8988T (cell line): ENCODE data around the gene PSD4.

ENCODE experiments used
- DNase-seq: peaks from one replicate; pipeline ENCODE4 v3.0.0; 2011

Gene PSD4

DNA sequence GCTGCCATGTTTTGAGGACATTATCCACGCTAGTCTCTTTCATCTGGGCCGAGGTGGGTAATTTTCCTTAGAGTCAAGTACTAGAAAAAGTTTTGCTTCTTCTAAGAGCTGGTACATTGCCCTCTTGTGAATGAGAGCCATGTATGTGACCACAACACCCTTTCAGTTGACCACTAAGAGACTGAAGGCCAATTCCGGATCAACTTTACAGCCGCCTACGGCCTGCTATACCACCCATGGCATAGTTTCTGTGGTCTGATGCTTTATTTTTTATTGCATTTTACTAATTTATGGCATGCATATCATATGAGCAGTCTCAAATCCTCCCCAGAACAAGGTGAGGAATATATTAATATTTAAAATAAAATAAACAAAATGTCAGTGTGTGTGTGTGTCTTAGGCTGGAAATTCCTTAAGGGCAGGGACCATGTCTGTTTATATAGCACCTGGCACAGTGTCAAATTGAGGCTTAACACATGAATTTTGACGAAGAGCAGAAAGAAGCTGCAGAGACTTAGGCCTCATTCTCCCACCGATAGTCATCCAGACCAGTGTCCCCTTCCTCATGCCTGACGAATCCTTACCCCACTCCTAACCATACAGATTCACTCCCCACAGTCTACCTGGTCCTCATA is 35.4 kb downstream of the PSD4 start:
- DNase-seq: no peak

DNA sequence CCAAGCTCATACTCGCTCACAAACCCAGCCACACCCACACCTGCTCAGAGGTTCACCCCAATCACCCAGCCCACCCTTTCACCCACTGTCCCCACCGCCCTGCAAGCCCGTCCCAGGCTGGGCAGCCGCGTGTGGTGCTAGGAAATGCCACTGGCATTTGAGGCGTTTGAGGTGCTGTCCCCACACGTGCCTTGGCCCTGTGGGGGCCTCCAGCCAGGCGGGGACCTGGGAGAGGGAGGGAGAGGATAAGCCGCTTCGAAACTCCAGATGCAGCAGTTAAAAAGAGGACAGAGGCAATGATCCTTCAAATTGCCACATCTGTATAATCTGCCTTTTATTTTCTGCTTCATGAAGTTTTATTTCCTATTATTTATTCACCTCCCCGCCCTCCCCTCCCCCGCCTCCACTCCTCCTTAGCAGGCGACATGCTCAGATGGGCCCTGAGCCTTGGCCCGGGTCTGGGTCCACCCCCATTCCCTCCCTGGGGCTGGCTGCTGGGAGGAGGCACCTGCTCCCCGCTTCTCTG is 35.9 kb downstream of the PSD4 start:
- DNase-seq: no peak

DNA sequence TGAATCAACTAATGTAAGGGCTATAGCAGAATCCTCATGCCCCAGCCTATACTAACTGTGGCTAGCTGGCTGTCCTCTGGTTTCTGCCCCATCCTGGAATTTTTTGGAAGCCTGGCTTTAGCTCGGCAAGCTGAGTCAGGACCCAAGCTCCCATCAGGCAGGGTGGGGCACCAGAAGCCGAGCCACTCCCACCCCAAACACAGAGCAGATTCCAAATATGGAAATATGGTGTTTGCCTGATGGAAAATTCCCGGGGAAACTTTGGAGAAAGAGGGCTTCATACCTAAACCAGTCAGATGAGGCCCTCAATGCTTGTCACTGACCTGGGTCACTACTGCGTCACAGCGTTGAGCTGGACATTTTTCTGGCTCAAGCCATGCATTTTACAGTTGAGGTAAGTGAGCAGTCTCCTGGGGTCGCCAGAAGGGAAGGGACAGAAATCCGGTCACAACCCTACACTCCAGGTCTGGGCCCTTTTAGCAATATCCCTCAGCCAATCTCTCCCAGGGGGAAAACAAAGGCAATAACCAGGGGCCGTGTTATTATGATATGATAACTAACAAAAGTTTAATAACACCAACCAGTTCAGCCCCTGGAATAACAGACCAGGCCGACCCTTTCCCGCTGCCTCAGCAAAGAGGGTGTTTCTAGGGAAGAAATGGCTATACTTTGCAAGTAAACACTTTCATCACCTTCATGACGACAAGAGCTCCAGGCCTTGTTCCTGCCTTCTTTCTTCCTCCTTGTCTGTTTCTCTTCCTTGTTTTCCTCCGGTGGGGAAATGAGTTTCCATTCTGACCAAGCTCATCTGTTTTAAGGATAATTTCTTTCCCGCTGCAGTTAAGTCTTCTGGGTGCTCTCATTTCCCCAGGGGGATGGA is 37.7 kb downstream of the PSD4 start:
- peak; percentile 62 for DNase-seq

DNA sequence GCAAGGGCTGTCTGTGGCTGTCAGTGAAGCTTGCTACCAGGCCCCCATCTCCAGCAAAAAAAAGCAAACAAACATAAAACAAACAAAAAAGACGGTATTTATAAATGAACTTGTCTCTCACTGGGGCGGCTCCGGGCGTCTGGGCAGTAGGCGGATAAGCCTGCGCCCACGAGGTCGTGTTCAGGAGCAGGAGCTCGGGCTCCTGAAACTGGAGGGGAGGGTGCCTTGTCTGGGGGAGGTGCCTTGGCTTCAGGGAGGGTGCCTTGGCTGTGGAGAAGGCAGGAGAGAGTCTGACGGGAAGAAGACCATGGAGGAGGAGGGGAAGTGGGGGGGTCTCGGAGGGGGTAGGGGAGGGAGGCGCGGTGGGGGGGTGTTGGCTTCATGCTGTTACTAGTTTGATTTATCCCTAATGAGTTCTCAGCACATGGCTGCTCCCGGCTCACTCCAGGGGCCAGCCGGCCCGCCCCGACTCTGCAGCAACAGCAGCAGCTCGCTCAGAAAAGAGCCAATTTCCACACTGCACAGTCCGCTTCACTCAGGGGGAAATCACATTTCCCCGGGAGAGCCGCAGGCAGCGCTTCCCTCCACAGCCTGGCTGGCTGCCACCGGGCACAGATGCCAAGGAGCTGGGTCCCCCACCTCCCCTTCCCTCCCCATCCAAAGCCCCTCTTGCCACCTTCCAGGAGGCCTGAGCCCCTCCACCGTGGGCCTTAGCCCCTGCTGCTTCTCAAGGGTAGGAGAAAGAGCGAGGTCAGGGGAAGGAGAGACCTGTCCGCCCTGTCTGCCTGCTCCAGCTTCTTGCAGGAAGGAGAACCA is 38.7 kb downstream of the PSD4 start:
- no peak for DNase-seq

DNA sequence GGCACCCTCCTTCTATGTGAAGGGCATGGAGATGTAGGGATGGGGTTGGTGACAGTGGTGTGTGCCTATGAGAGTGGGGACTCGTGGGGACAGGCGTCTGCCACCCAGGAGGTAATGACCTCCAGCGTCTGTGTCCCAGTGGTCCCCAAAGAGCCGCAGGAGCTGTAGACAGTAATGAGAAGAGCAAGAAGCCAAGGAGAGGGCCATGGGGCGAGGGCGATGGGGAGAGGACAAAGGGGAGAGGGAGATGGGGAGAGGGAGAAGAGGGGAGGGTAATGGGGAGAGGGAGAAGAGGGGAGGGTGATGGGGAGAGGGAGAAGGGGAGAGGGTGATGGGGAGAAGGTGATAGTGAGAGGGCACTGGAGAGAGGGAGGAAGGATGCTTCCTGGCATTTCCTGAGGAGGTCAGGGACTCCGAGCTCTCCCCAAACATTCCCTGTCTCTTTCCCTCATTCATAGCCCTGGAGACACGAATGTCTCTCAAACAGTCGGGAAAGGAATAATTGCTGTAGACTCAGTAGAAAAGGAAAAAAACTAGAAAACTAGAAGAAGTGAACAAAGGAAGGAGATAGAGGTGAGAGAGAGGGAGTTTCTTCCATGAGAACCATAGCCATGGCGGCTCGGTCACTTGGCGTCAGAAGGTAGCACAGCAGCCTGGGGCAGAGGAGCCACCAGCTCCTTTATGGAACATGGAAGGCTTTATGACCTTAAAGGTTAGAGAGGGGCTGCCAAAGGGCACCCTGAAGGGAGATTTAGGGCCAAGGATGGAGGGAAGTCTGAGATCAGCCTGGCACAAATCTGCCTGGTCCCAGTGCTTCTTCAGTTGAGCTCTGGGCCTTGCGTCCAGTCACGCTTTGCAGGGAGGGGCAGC is 39.5 kb downstream of the PSD4 start:
- DNase-seq: no peak

DNA sequence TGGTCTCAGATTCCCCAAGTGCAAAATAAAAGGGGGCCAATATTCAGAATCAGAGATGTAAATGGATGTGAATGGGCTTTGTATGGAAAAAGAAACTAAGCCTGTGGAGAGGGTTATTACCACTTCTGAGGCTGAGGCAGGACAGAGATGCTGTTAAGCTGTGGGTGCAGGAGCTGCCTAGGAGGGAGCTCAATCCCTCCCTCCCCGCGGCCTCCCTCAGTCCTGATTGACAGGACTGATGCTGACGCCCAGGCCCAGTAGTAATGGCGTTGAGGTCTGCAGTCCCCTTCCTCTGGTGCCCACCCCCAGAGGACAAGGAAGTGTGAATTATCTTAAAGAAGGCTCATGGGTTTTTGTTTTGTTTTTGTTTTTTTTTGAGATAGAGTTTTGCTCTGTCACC is 40.4 kb downstream of the PSD4 start:
- no peak for DNase-seq

DNA sequence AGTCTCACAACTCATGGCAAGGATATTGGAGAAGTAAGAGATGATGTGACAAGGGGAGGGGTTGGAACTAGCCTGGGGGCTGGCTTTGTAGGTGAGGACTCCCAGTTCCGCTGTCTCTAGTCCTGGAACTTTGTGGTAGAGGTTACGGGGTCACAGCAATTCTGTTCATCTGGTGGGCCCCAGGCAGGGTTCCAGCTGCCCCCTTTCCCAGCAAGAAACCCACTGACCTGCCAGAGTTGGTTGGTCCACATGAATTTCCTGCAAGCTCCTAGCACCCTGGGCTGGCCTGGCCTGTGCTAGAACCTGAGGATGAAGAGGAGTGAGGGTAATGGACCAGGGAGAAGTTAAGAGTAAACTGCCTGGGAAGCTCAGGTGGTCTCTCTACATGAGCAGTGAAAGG is 41.3 kb downstream of the PSD4 start:
- DNase-seq: no peak

DNA sequence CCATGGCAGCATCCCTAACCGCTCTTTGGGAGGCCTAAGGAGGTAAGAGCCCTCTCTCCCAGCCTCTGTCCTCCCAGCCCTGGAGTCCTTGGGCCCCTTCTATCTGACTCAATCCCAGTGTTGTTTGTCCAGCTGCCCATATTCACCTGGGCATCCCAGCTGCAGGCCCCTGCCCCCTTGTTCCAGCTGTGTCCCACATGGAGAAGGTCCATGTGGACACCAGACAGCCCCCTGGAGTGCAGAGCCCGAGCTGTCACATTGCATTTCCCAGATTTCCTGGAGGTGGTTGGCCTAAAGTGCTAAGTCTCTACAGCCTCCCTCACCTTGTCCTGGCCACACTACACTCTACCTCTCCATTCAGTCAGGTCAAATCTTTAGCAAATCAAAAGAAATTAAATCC is 42.5 kb downstream of the PSD4 start:
- no peak for DNase-seq

DNA sequence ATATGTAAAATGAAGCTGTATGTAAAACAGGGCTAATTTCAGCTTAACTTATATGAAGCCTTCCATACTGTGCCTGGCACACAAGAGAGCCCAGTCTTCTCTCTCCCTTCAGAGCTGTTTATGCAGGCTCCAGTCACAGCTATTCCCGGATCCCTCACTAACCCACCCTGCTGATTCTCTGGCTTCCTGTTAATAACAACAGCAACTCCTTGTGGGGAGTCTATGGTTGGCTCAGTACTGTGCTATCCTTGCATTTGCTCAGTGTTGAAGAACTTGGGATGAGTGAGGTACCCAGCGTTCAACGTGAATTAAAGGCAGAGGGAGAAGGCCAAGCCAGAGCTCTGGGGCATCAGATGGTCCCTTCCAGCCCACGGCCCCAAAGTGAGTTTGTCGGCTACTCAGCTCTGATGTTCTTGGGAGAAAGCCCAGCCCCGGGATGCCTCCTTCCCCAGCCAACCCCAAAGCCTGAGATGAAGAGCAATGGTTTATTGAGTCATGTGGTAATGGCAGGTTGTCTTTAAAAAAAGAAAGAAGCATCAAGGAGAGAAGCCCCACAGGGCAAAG is 43.2 kb downstream of the PSD4 start:
- DNase-seq: no peak

DNA sequence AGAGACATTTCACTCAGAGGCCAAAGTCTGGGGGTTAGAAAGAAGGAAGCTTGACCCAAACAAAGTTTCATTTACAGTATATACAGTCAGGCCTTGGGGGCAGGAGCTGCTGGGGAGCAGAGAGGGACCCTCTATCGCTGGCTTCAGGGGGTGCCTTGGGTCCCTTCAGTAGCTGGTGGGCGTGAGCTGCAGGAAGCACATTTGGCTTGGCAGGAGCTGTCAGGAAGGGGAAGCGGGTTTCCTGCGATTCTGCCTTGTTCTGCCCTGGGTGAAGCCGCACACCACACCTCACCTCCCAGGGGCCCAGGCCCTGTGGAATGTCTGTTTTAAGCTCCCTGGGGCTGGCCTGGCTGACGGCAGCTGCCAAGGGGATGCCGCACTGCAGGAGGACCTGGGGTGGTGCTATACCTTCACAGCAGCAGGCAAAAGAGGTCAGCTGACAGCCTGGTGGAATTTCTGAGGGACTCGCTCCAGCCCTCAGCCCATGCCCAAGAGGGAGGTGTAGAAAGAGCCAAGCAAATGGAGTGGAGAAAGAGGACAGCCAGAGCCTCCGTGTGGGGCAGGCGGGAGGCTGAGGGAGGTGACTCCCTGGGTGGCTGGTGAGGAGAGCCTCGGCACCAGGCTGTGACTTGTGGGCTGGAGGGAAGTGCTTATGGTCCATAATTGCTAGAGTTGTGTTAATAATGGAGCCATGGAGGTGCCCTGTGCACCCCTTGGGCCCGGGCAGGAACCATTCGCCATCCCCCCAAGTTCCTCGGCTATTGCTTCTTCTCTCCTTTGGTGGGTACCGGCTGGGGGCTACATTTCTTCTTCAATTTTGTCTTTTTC is 43.9 kb downstream of the PSD4 start:
- no peak for DNase-seq

DNA sequence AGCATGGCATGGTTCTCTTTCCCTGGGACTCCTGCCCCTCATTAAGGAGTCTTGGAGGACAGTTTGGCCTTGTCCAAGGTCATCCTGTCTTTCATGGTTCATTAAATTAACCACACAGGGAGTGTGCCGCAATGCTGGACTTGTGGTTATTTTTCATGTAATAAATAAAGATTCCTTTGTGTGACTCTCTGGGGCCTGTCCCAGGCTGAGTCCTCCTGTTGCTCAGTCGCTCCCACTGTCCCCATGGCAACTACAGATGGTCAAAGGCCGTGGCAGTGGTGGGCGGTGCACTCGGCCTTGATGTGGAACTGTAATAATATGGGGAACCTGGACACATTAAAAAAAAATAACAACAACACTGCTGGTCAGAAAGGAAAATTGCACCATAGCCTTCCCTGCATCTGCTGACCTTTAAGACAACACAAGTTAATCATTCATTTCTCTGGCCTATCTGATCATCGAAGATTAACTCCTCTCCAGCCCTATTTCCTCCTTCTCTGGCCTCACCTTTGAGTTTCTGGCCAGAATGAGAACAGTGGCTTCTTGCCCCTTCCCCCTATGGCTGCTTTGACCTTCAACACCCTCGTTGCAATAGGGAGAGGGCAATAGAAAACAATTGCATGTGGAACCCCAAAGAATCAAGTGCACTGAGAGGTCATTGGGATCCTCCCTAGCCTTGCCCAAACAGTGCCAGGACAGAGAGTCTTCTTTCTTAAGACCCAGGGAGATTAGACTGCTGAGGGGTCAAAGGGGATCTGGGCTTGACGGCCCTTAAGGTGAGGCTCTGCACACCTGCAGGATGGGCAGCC is 44.7 kb downstream of the PSD4 start:
- no peak for DNase-seq

DNA sequence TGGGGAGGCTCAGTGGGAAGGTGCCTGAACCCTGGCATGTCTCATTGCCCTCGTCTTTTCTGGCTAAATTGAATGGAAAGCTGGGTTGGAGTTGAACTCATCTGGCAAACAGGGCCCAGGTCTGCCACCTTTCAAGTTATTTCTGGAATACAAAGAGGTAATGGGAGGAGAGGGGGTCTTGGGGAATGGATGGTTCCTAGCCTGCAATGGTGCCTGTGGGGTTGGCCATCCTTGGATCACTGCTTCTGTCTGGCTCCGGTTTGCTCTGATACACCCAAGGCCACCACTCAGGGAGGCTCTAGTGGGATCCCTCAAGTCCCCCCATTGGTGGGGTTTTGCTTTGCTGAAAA is 45.3 kb downstream of the PSD4 start:
- DNase-seq: no peak

DNA sequence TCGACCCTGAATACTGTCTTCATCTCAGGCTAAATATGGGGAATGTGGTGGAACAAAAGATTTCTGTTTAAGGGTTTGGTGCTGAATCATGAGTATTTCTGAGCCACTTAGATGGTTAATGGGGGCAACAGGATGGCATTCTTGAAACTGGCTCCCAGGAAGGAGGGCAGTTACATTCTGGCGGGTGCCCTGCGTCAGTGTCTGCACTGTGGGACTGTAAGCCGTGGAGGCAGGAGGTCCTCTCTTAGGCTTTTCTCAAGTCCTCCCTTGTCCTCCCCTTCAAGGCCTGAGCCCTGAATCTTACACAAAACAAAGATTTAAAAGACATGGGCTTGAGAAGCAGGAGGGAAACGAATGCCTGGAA is 45.7 kb downstream of the PSD4 start:
- no peak for DNase-seq

DNA sequence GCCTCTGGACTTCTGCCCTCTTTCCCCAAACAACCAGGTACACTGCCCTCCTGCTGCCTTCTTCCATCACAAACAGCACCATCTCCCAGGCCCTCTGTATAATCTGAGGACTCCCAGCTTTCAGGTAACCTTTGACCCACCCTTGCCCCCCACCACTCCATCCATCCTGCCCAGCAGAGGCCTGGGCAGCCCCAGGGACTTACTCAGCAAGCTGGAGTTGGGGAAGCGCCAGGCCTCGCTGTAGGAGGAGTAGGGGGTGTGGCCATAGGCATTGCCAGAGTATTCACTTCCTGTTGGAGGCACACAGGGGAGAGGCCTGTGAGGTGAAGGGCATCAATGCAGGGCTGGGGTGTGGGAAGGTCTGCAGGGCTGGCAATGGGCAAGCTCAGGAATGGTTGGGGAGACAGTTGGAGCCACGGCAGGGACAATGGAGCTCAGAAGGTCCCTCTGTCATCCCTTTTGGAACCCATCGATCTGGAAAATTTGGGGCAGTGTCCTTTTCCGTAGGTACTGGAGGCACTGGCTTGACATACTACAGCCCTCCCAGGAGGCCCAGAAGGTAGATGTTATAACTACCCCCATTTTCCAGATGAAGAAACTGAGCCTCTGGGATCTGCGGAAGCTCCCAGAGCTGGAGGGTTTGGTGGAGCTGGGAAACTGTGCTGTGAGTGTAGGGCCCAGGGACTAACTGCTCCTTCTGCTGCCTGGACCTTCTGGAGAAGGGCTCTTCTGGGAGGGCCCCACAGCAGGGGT is 46.3 kb downstream of the PSD4 start:
- no peak for DNase-seq

DNA sequence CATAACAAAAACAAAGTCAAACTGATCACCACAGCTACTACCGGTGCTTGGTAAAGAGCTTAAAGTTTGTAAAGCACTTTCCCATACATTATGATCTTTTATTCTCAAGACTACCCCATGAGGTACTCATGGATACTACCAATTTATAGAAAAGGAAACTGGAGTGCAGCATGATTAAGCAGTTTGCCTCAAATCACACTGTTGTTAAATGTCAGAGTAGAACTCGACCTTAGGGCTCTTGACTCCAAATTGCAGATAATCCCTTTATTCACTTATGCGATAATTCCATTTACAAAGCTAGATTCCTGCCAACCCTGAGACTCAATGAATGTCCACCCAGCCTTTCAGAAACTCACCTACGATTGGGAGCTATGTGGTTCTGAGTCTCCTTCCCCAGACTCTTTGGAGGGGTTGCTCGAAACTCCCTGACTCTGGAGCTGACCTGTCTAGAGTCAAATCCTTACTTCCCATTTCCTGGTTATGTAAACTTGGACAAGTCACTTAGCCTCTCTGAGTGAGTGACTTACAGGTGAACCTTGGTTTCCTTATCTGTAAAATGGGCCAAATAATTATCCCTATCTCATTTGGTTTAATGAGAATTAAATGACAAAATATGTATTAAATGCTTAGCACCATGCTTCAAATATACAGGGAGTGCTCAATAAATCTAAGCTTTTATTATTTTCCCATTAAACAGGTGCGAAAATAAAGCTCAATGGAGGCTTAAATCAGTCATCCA is 47.4 kb downstream of the PSD4 start:
- no peak for DNase-seq

DNA sequence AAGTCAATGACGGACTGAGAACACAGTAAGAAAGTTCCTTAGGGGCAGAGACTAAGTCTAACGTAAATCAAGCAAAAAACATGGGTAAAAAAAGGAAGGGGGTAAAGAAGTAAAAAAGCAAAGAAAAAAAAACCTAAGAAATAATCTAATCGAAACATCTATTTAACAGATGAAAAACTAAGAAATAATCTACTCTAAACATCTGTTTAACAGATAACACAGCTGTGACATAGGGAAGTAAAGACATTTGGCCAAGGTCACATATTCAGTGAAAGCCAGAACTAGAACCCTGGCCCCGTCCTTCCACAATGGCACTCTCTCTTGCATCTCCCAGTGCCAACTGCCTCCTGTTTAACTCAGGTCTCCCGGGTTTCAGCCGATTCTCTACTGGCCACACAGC is 48.1 kb downstream of the PSD4 start:
- DNase-seq: no peak

DNA sequence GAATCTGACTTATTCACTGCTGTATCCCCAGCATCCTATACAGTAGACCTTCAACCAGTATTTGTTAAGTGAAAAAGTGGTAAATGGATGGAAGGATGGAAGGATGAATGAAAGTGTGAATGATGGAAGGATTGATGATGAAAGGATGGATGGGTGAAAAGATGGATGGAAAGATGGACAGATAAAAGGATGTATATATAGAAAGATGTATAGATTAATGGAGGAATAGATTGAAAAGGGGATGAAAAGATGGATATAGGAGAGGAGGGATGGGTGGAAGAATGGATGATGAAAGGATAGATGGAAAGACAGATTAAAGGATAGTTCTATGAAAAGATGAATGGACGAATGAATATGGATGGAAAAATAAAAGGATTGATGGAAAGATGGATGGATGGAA is 50.0 kb downstream of the PSD4 start:
- DNase-seq: no peak

DNA sequence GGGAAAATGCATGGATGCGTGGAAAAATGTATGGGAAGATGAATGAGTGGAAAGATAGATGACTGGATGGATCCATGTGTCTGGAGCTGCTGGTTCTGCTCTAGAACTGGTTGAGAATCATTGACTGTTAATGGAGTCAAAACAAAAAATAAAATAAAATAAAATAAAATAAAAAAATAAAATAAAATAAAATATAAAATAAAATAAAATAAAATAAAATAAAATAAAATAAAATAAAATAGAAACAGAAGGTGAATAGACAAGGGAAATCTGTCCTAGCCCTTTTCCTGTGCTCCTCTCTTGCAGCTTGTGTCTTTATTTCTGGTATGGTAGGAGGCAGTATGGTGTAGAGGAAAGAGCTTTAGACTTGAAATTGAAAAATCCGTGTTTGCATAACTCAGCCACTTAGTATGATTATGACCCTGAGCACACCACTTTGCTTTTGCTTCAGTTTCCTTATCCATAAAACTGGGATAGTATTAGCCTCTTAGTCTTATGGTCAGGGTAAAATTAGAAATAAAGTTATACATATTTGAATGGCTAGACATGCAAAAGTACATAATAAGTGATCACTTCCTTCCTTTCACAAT is 51.0 kb downstream of the PSD4 start:
- DNase-seq: no peak
